LNCaP clone FGC (cell line): Measurements from ENCODE around the gene RSRC1.

Source experiments
- DNase-seq: peaks from one replicate; pipeline ENCODE4 v3.0.0-alpha.2; 2011; ENCODE audit warnings: low read depth
- H3K4me3 ChIP-seq: 2 replicates; pipeline ENCODE4 v1.5.1; 2011; ENCODE audit warnings: mild to moderate bottlenecking, low read depth, low read length, control low read depth
- CTCF ChIP-seq: IDR thresholded peaks from 2 replicates; pipeline ENCODE4 v1.5.1; 2012; ENCODE audit warnings: mild to moderate bottlenecking; ENCODE audit not compliant: control insufficient read depth, insufficient read depth; ENCODE audit errors: extremely low read depth

RSRC1 gene

DNA sequence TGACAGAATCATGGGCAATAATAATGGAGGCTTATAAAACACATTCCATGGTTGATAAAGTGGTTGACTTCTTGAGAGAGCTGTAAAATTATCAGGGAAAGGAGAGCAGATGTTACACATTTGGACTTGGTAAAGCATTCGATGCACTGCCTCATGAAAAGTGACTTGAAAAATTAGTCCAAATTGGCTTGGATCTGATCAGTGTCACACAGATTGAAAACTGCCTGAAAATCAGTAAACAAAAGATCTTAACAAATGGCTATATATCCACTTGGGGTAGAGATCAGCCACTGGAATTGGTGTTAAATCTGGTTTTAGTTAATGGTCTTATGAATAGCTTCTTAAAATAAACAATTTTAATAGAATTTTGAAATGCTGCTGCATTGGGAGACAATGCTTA lies 24.0 kb upstream of the RSRC1 start:
- H3K4me3 ChIP-seq, result no peak overlapping the region
- DNase-seq, result no peak
- TF ChIP-seq CTCF, result no peak

DNA sequence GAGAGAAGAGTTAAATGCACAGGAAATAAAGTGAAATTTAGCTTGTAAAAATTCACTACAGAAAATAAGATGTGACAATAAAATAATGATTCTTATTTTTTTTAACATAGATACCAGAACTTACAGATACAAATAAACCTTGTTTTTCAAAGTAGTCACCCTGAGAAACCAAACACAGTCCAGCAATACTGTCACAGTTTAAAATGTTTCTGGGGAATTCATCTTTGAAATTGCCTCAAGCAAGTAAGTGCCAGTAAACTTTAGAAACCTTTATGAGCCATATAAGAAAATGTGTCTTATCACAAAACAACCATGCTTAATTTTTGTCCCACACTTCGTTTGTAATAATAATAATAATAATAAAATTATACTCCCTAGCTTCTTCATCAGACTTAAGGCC lies 23.5 kb upstream of the RSRC1 start:
- no peak for TF ChIP-seq CTCF
- no peak overlapping the region for H3K4me3 ChIP-seq
- no peak for DNase-seq

GRCh38 chr3:158086776-158087175 lies 23.1 kb upstream of the RSRC1 start:
- no peak for TF ChIP-seq CTCF
- no peak for DNase-seq
- no peak overlapping the region for H3K4me3 ChIP-seq

- H3K4me3 ChIP-seq, result no peak overlapping the region
- DNase-seq, result peak; percentile 23
- TF ChIP-seq CTCF, result peak; percentile 55
These were observed 18.4 kb upstream of the RSRC1 start for GRCh38 chr3:158091531-158091930.

GRCh38 chr3:158093526-158093925 lies 16.4 kb upstream of the RSRC1 start:
- no peak for TF ChIP-seq CTCF
- H3K4me3 ChIP-seq, result no peak overlapping the region
- no peak for DNase-seq

GRCh38 chr3:158094235-158095110 lies 15.4 kb upstream of the RSRC1 start:
- DNase-seq, result no peak
- no peak for TF ChIP-seq CTCF
- no peak overlapping the region for H3K4me3 ChIP-seq
